GM12891 (cell line): ENCODE data around the gene SSX4B. TPM values are rescaled to one million over a fixed set of nuclear protein-coding genes. Genes with fewer than 3 reads are reported as not detected.
"Not testable (repeated sequence)": the region's sequence is repeated elsewhere in the genome, so short reads cannot be mapped to it uniquely, and the experiment has no call there.

Source experiments
- DNase-seq: peaks from one replicate; pipeline ENCODE4 v3.0.0; 2011; ENCODE audit warnings: low spot score; ENCODE audit not compliant: insufficient read length
- FAIRE-seq: peaks from 2 replicates; lab custom pipeline; 2011; peaks lifted over from hg19 to GRCh38; lab: Jason Lieb, UNC
- PAX5 ChIP-seq: IDR thresholded peaks from 2 replicates; pipeline ENCODE4 v1.6.1; 2011; ENCODE audit warnings: low read length, moderate library complexity, mild to moderate bottlenecking; ENCODE audit not compliant: insufficient read depth, severe bottlenecking
- POLR2A ChIP-seq: IDR thresholded peaks from 2 replicates; pipeline ENCODE4 v1.6.1; 2011; ENCODE audit warnings: low read depth, low read length, control low read depth
- POLR2AphosphoS5 ChIP-seq: IDR thresholded peaks from 2 replicates; pipeline ENCODE4 v1.6.1; 2011; ENCODE audit warnings: low read depth, low read length, control low read depth
- POU2F2 ChIP-seq: IDR thresholded peaks from 2 replicates; pipeline ENCODE4 v1.6.1; 2011; ENCODE audit warnings: low read depth, mild to moderate bottlenecking, control low read depth, low read length, moderate library complexity
- SPI1 ChIP-seq: IDR thresholded peaks from 2 replicates; pipeline ENCODE4 v1.6.1; 2011; ENCODE audit warnings: low read depth, low read length, control low read depth
- TAF1 ChIP-seq: IDR thresholded peaks from 2 replicates; pipeline ENCODE4 v1.6.1; 2011; ENCODE audit warnings: low read depth, low read length, control low read depth
- polyA plus RNA-seq: library from polyadenylated mRNA; unstranded; fragments of >200 nt; gene quantifications from one replicate; pipeline ENCODE4 v1.2.1, GENCODE V29; 2012; ENCODE audit warnings: low read depth, missing spikeins, inconsistent platforms; ENCODE audit not compliant: missing spikeins

Gene SSX4B, protein sequence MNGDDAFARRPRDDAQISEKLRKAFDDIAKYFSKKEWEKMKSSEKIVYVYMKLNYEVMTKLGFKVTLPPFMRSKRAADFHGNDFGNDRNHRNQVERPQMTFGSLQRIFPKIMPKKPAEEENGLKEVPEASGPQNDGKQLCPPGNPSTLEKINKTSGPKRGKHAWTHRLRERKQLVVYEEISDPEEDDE
- polyA plus RNA-seq: 0.08 TPM

DNA sequence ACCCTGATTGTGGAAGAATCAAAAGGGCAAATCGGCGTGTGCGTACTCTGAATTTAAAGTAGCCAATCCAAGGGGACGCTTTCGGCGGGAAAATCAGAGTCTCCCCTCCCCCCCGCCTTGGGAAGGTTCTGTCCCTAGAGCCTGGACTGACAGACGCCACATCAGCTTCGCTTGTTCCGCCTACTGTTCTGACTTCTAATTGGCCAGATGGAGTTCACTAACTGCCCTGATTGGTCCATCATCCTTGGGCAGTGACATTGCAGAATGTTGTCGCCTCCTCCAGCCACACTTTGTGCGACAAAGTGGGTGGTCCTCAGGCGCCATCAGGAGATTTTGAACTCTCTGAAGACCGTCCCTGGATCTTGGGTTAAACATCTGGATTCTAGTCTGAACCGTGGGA lies at the start of gene SSX4B:
TSS of gene SSX4B (minus strand) at position 101 of the 400 bp plus-strand sequence. CDS start 588 bp downstream, outside the sequence.
- not testable (repeated sequence) for FAIRE-seq, DNase-seq

DNA sequence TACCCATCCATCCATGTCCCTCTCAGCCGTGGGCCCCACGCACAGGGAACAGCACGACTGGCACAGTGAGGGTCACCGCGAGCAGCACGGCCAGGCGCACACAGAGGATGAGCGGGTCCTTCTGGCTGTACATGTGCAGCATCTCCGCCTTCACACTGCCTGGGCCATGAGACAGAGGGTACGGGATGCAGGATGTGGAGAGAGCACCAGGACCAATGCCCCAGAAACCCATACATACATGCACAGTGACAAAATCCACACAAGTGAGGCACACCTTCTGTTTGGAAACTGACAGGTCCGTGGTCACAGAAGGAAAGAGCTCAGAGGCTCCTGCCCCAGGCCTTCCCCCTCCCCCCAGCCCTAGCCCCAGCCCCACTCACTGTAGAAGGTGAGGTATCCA lies 48.8 kb upstream of the SSX4B start:
- no peak for FAIRE-seq
- TF ChIP-seq POLR2A (no peak), POLR2AphosphoS5 (no peak), SPI1 (no peak), TAF1 (no peak), PAX5 (no peak)
- DNase-seq: no peak

DNA sequence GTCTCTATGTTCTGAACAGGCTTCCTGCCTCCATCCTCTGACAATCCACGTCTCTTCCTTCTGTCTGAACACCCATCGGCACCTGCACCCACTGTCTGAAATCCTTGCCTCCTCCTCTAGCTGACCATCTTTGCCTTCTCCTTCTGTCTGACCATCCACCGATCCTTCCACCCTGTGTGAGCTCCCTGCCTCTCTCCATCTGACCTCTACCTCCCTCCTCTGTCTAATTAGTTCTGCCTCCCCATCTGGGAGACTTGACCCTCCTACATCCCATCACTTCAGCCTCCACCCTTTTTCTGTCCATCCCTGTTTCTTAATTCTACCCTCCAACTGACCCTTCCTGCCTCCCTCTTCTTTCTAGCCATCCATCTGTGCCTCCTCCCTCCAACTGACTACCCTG lies 48.3 kb upstream of the SSX4B start:
- TF ChIP-seq POLR2AphosphoS5 (no peak), PAX5 (no peak), POU2F2 (no peak), SPI1 (no peak), POLR2A (no peak), TAF1 (no peak)
- DNase-seq: no peak

DNA sequence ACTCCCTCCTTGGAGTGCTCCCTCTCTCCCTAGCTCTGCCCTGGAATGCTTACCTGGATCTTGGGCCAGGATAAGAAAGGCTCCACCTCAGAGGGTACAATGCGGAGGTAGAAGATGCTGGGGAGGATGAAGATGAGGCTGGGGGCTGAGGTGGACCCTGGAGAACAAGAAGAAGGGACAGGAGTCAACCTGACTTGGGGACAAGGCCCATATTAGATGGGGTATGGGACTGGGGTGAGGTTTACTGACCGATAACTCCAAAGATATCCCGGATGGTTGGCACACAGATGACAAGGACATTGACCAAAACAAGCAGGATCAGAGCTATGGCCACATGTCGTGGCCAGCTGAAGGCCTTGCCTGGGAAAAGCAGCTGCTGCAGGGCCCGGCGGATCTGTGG lies 47.7 kb upstream of the SSX4B start:
- FAIRE-seq: no peak

More for the DNA sequence above, 48.3 kb upstream of the SSX4B start:
- FAIRE-seq: no peak

DNA sequence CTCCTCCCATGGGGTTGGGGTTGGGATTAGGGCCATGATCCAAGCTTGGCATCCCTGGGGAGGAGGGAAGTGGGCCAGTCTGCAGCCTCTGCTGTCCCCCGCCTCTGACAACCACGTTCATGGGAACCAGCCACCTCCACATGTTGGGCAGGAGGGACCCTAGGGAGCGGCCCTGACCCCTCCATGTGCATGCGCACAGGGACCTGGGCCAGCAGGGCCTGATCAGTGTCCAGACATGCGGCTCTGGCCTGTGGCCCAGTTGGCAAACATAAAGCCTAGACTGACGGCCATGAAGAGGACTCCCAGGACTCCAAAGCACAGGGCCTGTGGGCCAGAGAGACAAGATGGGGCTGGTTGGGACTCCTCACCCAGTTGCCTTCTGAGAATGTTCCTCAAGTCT lies 47.0 kb upstream of the SSX4B start:
- TF ChIP-seq POLR2A: no peak
- no peak for TF ChIP-seq PAX5
- FAIRE-seq (no peak), DNase-seq (no peak)

More for the DNA sequence above, 47.7 kb upstream of the SSX4B start:
- DNase-seq: no peak
- TF ChIP-seq TAF1 (no peak), POU2F2 (no peak), PAX5 (no peak), POLR2A (no peak), POLR2AphosphoS5 (no peak), SPI1 (no peak)

DNA sequence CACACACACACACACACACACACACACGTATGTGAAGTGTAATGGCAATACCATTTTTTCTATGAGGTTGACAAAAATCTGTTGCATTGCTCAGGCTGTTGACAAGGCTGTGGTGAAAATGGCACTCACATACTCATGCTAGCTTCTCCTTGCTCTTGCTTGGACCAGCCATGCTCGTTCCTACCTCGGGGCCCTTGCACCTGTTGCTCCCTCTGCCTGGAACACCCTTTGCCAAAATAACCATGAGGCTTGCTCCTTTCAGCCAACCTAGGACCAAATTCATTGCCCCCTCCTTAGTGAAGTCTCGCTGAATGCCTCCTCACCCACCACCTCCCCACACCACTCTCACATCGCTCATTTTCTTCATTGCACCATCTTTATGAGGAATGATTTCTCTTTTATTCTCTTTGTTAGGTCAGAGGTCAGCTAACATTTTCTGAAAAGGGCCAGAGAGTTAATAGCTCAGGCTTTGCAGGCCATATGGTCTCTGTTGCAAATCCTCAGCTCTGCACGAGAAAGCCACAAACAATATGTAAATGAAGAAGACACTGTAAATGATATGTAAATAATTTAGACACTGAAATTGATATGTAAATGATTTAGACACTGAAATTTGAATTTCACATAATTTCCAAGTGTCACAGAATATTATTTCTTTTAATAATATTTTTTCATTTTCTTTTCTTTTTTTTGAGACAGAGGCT lies 45.0 kb upstream of the SSX4B start:
- peak; percentile 75 for FAIRE-seq
- no peak for DNase-seq
- TF ChIP-seq PAX5: no peak
- no peak for TF ChIP-seq TAF1

DNA sequence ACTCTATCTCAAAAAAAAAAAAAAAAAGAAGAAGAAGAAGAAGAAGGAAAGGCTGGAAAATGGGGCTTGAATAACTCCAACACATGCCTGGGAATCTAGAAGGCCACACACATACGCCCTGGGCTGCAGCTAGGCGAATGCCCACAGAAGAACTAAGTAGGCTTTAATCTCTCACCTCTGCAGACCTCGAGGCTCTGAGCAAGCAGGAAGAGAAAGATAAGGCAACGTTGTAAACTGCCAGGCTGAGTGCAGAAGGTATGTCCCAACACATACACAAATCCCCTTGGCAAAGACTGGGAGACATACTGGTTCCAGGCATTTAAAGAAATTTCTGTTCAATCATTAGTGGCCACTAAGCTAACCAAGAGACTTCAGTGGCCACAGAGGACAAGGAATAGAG lies 39.9 kb upstream of the SSX4B start:
- DNase-seq (no peak), FAIRE-seq (no peak)
- no peak for TF ChIP-seq PAX5
- no peak for TF ChIP-seq POLR2A
- no peak for TF ChIP-seq POU2F2
- no peak for TF ChIP-seq TAF1
- TF ChIP-seq POLR2AphosphoS5: no peak
- no peak for TF ChIP-seq SPI1

DNA sequence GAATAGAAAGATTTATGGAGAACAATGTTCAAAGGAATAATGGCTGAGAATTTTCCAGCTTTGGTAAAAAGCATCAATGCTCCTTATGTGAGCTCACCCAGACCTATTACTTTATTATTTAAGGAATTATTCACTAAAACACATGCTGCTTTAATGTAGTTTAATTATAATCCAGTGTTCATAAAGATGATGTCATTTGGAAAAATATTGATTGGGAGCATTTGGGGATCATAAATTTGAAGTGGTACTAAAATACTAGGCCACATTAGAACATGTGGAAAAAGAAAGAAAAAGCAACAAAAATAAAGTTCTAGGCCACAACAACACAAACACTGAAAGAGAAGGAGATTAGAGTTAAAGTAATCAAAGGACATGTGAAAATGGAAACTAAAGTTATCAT lies 38.3 kb upstream of the SSX4B start:
- FAIRE-seq (no peak), DNase-seq (no peak)
- TF ChIP-seq POU2F2 (no peak), PAX5 (no peak), POLR2AphosphoS5 (no peak), TAF1 (no peak), SPI1 (no peak), POLR2A (no peak)

DNA sequence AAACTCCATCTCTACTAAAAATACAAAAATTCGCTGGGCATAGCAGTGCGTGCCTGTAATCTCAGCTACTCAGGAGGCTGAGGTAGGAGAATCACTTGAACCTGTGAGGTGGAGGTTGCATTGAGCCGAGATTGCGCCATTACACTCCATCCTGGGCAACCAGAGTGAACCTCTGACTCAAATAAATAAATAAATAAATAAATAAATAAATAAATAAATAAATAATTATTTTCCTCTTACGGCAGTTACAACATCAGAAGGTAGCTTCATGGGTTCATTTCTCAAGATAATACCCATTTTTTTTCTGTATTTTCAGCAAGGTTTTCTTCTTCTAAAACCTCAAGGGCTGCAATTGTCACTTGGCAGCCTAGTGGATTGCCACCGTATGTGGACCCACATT lies 35.4 kb upstream of the SSX4B start:
- not testable (repeated sequence) for FAIRE-seq, DNase-seq

GRCh38 chrX:48433713-48434112 lies 22.0 kb upstream of the SSX4B start:
- not testable (repeated sequence) for DNase-seq

DNA sequence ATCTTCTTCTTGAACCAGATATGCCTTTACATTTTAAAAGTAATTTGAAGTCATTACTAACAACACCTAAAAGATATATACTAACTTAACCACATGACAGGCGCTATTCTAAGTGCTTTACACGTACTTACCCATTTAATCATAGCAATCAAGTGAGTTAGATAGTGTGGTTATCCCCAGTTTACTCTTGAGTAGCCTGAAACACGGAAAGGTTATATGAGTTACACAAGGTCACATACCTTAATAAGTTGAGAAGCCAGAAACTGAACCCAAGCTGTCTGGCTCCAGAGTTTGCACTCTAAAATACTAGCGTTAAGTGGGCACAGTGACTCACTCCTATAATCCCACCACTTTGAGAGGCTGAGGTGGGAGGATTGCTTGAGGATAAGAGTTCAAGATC lies 18.4 kb upstream of the SSX4B start:
- not testable (repeated sequence) for DNase-seq, FAIRE-seq

More at GRCh38 chrX:48433713-48434112, 22.0 kb upstream of the SSX4B start:
- FAIRE-seq: not testable (repeated sequence)

DNA sequence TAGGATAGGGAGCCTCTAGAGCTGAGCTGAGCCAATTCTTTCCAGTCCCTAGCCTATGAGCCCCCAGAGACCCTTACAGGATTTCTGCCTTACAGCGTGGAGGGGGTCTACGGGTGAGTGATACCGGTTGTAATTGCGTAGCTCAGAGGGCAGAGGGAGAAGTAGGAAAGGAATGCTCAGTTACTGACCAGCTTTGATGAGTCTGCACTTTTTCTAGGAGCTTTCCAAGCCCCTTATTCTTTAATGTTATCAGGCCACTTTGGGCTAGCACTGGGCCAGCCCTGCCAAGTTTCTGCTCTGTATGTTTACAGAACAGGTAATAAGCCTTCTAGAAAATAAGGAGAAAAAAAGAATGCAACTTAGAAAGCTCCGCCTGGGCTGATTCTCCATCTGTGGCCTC lies 17.8 kb upstream of the SSX4B start:
- DNase-seq, FAIRE-seq: not testable (repeated sequence)

- not testable (repeated sequence) for FAIRE-seq
These were observed 15.4 kb upstream of the SSX4B start for GRCh38 chrX:48427027-48427716.

GRCh38 chrX:48397825-48398224 lies 13.9 kb downstream of the SSX4B start:
- not testable (repeated sequence) for FAIRE-seq, DNase-seq

More at GRCh38 chrX:48427027-48427716, 15.4 kb upstream of the SSX4B start:
- not testable (repeated sequence) for DNase-seq

- FAIRE-seq, DNase-seq: not testable (repeated sequence)
These were observed 14.8 kb downstream of the SSX4B start for GRCh38 chrX:48396931-48397330.

DNA sequence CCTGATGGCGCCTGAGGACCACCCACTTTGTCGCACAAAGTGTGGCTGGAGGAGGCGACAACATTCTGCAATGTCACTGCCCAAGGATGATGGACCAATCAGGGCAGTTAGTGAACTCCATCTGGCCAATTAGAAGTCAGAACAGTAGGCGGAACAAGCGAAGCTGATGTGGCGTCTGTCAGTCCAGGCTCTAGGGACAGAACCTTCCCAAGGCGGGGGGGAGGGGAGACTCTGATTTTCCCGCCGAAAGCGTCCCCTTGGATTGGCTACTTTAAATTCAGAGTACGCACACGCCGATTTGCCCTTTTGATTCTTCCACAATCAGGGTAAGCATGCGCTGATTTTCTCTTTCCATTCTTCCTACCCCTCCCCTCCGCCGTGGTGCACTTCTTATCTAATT lies 28.5 kb downstream of the SSX4B start, which contains the start of gene SSX4:
TSS of gene SSX4 (plus strand) at position 301 of the 400 bp plus-strand sequence. CDS start 515 bp downstream, outside the sequence.
- not testable (repeated sequence) for FAIRE-seq, DNase-seq
